Calu3 (cell line): ENCODE data around the gene EMP2. TPM values are rescaled to one million over a fixed set of nuclear protein-coding genes. Genes with fewer than 3 reads are reported as not detected.

Source experiments
- BruUV-seq: library from RNA; stranded (reverse); fragments of 400-500 nt; replicated peaks from 2 replicates; lab custom pipeline; 2021; lab: Mats Ljungman, UMichigan
- CTCF ChIA-PET: fragments of 300-600 bp; sonication (Branson Sonifier 250); formaldehyde crosslinking; loops from one replicate; lab custom pipeline; 2022; ENCODE audit warnings: antibody characterized with exemption; lab: Charles Lee
- DNase-seq: peaks from one replicate; pipeline ENCODE4 v3.0.0; 2022
- H3K27ac Mint-ChIP-seq: one replicate; pipeline ENCODE4 v1.8.0; 2022; ENCODE audit warnings: mixed read lengths; ENCODE audit not compliant: unreplicated experiment
- H3K27me3 Mint-ChIP-seq: one replicate; pipeline ENCODE4 v1.8.0; 2022; ENCODE audit warnings: mixed read lengths; ENCODE audit not compliant: unreplicated experiment
- H3K36me3 Mint-ChIP-seq: one replicate; pipeline ENCODE4 v1.8.0; 2022; ENCODE audit warnings: mild to moderate bottlenecking, moderate library complexity, mixed read lengths; ENCODE audit not compliant: insufficient read depth, unreplicated experiment
- H3K4me1 Mint-ChIP-seq: one replicate; pipeline ENCODE4 v1.8.0; 2022; ENCODE audit warnings: mild to moderate bottlenecking, low read depth, mixed read lengths; ENCODE audit not compliant: unreplicated experiment
- H3K4me3 Mint-ChIP-seq: one replicate; pipeline ENCODE4 v1.8.0; 2022; ENCODE audit warnings: mild to moderate bottlenecking, low read depth, moderate library complexity, mixed read lengths; ENCODE audit not compliant: unreplicated experiment
- H3K9me3 Mint-ChIP-seq: one replicate; pipeline ENCODE4 v1.8.0; 2022; ENCODE audit warnings: low read depth, mixed read lengths; ENCODE audit not compliant: unreplicated experiment
- intact Hi-C: fragments of 100-400 bp; cut with micrococcal nuclease; formaldehyde crosslinking; loops from one replicate; pipeline ENCODE4 v1.10.0; 2022; ENCODE audit not compliant: unreplicated experiment
- total RNA-seq: library from RNA; stranded (reverse); gene quantifications from 2 replicates; pipeline ENCODE4 v1.2.3, GENCODE V29; 2022
- TF ChIP-seq, protein P1 (sequence below): fragments of 200-600 bp; IDR thresholded peaks from one replicate; pipeline ENCODE4 v1.8.0; 2022; ENCODE audit warnings: antibody characterized with exemption; ENCODE audit not compliant: unreplicated experiment

Gene EMP2
- total RNA-seq, 1 experiment from 2014 or later, result 73.9 TPM

DNA sequence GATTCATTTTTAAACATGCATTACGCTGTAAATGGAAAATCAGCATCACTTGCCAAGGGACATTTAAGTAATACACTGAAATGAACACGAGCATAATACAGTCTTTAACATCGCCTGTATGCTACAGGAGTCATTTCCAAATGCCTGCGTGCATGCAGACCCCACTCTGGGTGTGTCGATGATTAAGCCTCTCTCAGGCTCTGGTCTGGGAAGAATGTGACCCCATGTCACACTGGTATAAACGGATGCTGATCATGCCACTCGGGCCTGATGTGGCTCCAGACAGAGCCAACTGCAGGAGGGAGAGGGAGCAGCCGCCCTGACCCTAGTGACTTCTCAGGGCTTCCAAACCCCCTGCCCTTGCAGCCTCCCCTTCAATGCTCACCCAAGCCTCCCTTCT is 10.8 kb downstream of the EMP2 start:
- Mint-ChIP-seq H3K4me1 (no peaks in the 10 kb centered on the region), H3K36me3 (no peaks in the 10 kb centered on the region), H3K27me3 (no peaks in the 10 kb centered on the region), H3K27ac (no peak overlapping the region), H3K9me3 (no peaks in the 10 kb centered on the region), H3K4me3 (no peak overlapping the region)
- BruUV-seq, result no TSS peak
- CTCF ChIA-PET, result no interaction called here
- TF ChIP-seq, protein P1, sequence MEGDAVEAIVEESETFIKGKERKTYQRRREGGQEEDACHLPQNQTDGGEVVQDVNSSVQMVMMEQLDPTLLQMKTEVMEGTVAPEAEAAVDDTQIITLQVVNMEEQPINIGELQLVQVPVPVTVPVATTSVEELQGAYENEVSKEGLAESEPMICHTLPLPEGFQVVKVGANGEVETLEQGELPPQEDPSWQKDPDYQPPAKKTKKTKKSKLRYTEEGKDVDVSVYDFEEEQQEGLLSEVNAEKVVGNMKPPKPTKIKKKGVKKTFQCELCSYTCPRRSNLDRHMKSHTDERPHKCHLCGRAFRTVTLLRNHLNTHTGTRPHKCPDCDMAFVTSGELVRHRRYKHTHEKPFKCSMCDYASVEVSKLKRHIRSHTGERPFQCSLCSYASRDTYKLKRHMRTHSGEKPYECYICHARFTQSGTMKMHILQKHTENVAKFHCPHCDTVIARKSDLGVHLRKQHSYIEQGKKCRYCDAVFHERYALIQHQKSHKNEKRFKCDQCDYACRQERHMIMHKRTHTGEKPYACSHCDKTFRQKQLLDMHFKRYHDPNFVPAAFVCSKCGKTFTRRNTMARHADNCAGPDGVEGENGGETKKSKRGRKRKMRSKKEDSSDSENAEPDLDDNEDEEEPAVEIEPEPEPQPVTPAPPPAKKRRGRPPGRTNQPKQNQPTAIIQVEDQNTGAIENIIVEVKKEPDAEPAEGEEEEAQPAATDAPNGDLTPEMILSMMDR, result no peak
- intact Hi-C loops, result loop anchor here (10.0 kb wide), 1 partner anchor 45 kb away; no protein-coding TSS in a partner anchor
- no peak for DNase-seq

DNA sequence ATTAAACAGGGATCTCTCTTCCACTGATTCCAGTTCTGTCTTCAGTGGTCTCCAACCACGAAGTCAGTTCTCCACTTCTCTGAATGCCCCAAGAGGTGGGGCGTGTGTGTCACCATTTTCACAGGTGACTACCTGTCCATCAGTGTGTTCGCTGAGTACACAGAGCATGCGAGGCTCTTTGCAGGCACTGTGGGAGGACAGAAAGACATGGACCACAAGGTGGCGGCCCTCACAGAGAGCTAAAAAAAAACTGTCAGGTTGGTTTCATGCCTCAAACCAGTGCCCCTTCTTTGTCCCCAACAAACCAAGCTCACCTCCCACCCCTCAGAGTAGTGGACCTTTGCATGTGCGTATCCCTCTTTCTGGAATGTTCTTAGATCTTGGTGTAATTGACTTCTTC is 13.8 kb downstream of the EMP2 start:
- CTCF ChIA-PET, result interaction anchor here (0.8 to 1.0 kb wide), 2 partner anchors 14 to 305 kb away, joined by 3 read pairs; partner anchors contain the start of gene EMP2
- DNase-seq, result no peak

DNA sequence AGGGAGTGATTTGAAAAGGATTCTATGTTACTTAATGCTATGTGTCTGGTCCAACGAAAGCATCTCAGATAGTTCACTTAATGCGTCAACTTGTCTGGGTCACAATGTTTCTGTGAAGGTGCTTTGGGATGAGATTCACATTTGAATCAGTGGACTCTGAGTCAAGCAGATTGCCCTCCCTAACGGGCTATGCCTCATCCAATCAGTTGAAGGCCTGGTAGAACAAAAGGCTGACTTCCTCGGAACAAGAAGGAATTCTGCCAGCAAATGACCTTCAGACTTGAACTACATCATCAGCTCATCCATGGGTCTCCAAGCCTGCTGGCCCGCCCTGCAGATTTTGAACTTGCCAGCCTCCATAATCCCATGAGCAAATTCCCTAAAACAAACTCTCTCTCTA is 15.2 kb downstream of the EMP2 start:
- no peaks in the 10 kb centered on the region for H3K27me3 Mint-ChIP-seq
- BruUV-seq, result no TSS peak
- intact Hi-C loops, result no loop called here
- peaks cover 9% of the 10 kb centered on the region for H3K4me1 Mint-ChIP-seq
- TF ChIP-seq, protein P1, result no peak
- H3K9me3 Mint-ChIP-seq, result peaks cover 2% of the 10 kb centered on the region
- DNase-seq, result no peak
- no peak overlapping the region for H3K4me3 Mint-ChIP-seq
- CTCF ChIA-PET, result interaction anchor here (1.1 kb wide), 1 partner anchor 117 kb away, joined by 3 read pairs; no protein-coding TSS in a partner anchor
- H3K36me3 Mint-ChIP-seq, result no peaks in the 10 kb centered on the region
- H3K27ac Mint-ChIP-seq, result no peak overlapping the region

More for the DNA sequence above, 13.8 kb downstream of the EMP2 start:
- TF ChIP-seq, protein P1, result no peak
- Mint-ChIP-seq H3K4me3 (no peak overlapping the region), H3K27ac (no peak overlapping the region), H3K9me3 (peaks cover 2% of the 10 kb centered on the region), H3K27me3 (no peaks in the 10 kb centered on the region), H3K4me1 (peaks cover 9% of the 10 kb centered on the region), H3K36me3 (no peaks in the 10 kb centered on the region)
- intact Hi-C loops, result no loop called here
- no TSS peak for BruUV-seq

DNA sequence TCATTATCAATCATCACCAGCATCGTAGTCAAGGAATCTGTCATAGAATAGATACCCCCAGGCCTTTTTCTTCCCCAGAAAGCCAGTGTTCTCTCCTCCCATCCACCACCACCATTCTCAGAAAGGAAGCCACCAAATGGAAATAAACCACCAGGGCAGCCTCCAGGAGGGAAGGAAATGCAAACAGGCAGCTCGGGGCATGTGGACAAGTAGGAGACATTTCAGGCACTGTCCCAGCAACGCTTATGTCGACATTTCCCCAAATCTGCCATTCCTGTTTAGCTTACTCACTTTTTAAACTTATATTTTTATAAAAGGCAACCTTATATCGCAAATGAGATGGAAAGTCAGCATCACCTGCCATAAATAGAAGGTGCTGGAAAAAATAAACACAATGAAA is 15.8 kb downstream of the EMP2 start:
- intact Hi-C loops, result no loop called here
- TF ChIP-seq, protein P1, result no peak
- CTCF ChIA-PET, result no interaction called here
- no peak overlapping the region for H3K27ac Mint-ChIP-seq
- no peaks in the 10 kb centered on the region for H3K27me3 Mint-ChIP-seq
- H3K4me1 Mint-ChIP-seq, result peaks cover 9% of the 10 kb centered on the region
- peaks cover 2% of the 10 kb centered on the region for H3K9me3 Mint-ChIP-seq
- H3K36me3 Mint-ChIP-seq, result no peaks in the 10 kb centered on the region
- no TSS peak for BruUV-seq
- DNase-seq, result no peak
- H3K4me3 Mint-ChIP-seq, result no peak overlapping the region
